Nephron (organoid): ENCODE measurements around the gene SLC16A5.

Experiments
- H3K27ac Mint-ChIP-seq, 3 experiments: 2 replicates each; pipeline ENCODE4 v1.8.0; 2020; ENCODE audit warnings: mixed read lengths in 3 of 3, mild to moderate bottlenecking in 2 of 3, moderate library complexity in 1 of 3
- H3K27me3 Mint-ChIP-seq: 2 replicates; pipeline ENCODE4 v1.8.0; 2021; ENCODE audit warnings: low read depth, mild to moderate bottlenecking, moderate library complexity, mixed read lengths
- H3K36me3 Mint-ChIP-seq: 2 replicates; pipeline ENCODE4 v1.8.0; 2020; ENCODE audit warnings: low read depth, mixed read lengths
- H3K4me1 Mint-ChIP-seq: 2 replicates; pipeline ENCODE4 v1.8.0; 2020; ENCODE audit warnings: mixed read lengths
- H3K4me3 Mint-ChIP-seq, 3 experiments: 2 replicates each; pipeline ENCODE4 v1.8.0; 2020; ENCODE audit warnings: mild to moderate bottlenecking in 3 of 3, mixed read lengths in 3 of 3, moderate library complexity in 2 of 3
- H3K9me3 Mint-ChIP-seq: 2 replicates; pipeline ENCODE4 v1.8.0; 2020; ENCODE audit warnings: mixed read lengths
- TF ChIP-seq, protein P1 (sequence below), 3 experiments: fragments of 200-600 bp; sonication (generic); IDR thresholded peaks; one replicate each; pipeline ENCODE4 v1.5.0; 2021; ENCODE audit warnings: antibody characterized with exemption in 3 of 3; ENCODE audit not compliant: unreplicated experiment in 3 of 3

SLC16A5 gene

DNA sequence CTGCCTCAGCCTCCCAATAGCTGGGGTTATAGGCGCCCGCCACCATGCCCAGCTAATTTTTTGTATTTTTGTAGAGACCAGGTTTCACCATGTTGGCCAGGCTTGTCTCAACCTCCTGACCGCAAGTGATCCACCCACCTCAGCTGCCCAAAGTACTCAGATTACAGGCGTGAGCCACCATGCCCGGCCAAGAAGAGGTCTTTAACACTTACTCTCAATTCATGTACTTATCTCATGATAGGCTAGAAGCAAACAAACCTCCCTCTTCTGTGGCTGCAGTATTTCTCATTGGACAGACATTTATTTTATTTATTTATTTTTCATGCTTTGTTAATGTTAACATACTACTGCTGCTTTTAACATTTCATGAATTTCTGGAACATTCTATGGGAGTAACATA lies 50.8 kb downstream of the SLC16A5 start:
- TF ChIP-seq, protein P1, sequence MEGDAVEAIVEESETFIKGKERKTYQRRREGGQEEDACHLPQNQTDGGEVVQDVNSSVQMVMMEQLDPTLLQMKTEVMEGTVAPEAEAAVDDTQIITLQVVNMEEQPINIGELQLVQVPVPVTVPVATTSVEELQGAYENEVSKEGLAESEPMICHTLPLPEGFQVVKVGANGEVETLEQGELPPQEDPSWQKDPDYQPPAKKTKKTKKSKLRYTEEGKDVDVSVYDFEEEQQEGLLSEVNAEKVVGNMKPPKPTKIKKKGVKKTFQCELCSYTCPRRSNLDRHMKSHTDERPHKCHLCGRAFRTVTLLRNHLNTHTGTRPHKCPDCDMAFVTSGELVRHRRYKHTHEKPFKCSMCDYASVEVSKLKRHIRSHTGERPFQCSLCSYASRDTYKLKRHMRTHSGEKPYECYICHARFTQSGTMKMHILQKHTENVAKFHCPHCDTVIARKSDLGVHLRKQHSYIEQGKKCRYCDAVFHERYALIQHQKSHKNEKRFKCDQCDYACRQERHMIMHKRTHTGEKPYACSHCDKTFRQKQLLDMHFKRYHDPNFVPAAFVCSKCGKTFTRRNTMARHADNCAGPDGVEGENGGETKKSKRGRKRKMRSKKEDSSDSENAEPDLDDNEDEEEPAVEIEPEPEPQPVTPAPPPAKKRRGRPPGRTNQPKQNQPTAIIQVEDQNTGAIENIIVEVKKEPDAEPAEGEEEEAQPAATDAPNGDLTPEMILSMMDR (IDR thresholded peaks at IDR 0.05; ENCODE audit: unreplicated experiment in 3 of 3) = no peak
- no peaks in the 10 kb centered on the region for H3K27me3 Mint-ChIP-seq
- H3K4me1 Mint-ChIP-seq = no peaks in the 10 kb centered on the region
- H3K36me3 Mint-ChIP-seq = peaks cover 62% of the 10 kb centered on the region
- no peak overlapping the region for H3K4me3 Mint-ChIP-seq
- no peak overlapping the region for H3K27ac Mint-ChIP-seq
- no peaks in the 10 kb centered on the region for H3K9me3 Mint-ChIP-seq

- H3K27ac Mint-ChIP-seq = no peak overlapping the region
These were observed 54.6 kb downstream of the SLC16A5 start for GRCh38 chr17:75142236-75142971.

GRCh38 chr17:75144816-75145512 lies 57.2 kb downstream of the SLC16A5 start:
- TF ChIP-seq, protein P1 (IDR thresholded peaks at IDR 0.05; ENCODE audit: unreplicated experiment in 3 of 3) = no peak
- Mint-ChIP-seq H3K27me3 (no peaks in the 10 kb centered on the region), H3K4me1 (peaks cover 5% of the 10 kb centered on the region), H3K36me3 (peaks cover 77% of the 10 kb centered on the region), H3K4me3 (no peak overlapping the region), H3K27ac (no peak overlapping the region), H3K9me3 (no peaks in the 10 kb centered on the region)

More at GRCh38 chr17:75142236-75142971, 54.6 kb downstream of the SLC16A5 start:
- Mint-ChIP-seq H3K27me3 (no peaks in the 10 kb centered on the region), H3K36me3 (peaks cover 73% of the 10 kb centered on the region), H3K4me3 (no peak overlapping the region), H3K9me3 (no peaks in the 10 kb centered on the region), H3K4me1 (no peaks in the 10 kb centered on the region)
- TF ChIP-seq, protein P1 (IDR thresholded peaks at IDR 0.05; ENCODE audit: unreplicated experiment in 3 of 3) = no peak

- peaks cover 62% of the 10 kb centered on the region for H3K36me3 Mint-ChIP-seq
- no peak overlapping the region for H3K27ac Mint-ChIP-seq
- peaks cover 5% of the 10 kb centered on the region for H3K4me1 Mint-ChIP-seq
- no peaks in the 10 kb centered on the region for H3K27me3 Mint-ChIP-seq
- H3K4me3 Mint-ChIP-seq = no peak overlapping the region
- TF ChIP-seq, protein P1 (IDR thresholded peaks at IDR 0.05; ENCODE audit: unreplicated experiment in 3 of 3) = no peak
- no peaks in the 10 kb centered on the region for H3K9me3 Mint-ChIP-seq
These were observed 58.8 kb downstream of the SLC16A5 start for GRCh38 chr17:75146592-75146991.

DNA sequence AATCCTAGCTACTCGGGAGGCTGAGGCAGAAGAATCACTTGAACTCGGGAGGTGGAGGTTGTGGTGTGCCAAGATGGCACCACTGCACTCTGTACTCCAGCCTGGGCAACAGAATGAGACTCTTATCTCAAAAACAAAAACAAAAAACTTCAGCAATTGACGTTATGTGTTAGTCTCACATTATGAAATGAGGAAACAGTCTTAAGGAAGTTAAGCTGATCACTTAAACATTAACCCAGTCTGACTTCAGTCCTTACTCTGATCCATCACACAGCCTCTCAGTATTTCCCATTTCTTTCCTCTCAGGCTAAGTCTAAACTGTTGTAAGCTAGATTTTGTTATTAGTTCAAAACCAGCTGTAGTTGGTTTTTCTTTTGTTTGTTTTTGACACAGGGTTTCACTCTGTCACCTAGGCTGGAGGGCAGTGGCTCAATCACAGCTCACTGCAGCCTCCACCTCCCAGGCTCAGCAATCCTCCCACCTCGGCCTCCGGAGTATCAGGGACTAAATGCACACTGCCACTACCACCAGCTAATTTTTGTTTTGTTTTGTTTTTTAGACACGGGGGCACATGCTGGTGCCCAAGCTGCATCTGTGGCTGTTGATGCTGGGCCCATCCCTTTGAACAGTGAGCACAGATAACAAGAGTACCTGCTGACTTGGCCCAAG lies 60.3 kb downstream of the SLC16A5 start:
- Mint-ChIP-seq H3K36me3 (peaks cover 56% of the 10 kb centered on the region), H3K4me3 (no peak overlapping the region), H3K9me3 (no peaks in the 10 kb centered on the region), H3K4me1 (peaks cover 19% of the 10 kb centered on the region), H3K27me3 (no peaks in the 10 kb centered on the region), H3K27ac (peak overlapping the region in 2 of 3 experiments; percentile 18 to 38)
- TF ChIP-seq, protein P1 (IDR thresholded peaks at IDR 0.05; ENCODE audit: unreplicated experiment in 3 of 3) = no peak
